AG10803 (cell line): ENCODE data around the gene DPEP1.

ENCODE experiments used
- DNase-seq: peaks from one replicate; pipeline ENCODE4 v3.0.0; 2010; ENCODE audit warnings: low read depth
- H3K4me3 ChIP-seq: 2 replicates; pipeline ENCODE4 v1.5.1; 2011; ENCODE audit warnings: mild to moderate bottlenecking, low read length, control low read depth
- TF ChIP-seq, protein P1 (sequence below): conservative IDR thresholded peaks from 2 replicates; pipeline ENCODE4 v1.5.1; 2011; ENCODE audit warnings: mild to moderate bottlenecking, low read length, control low read depth, inconsistent platforms

The DPEP1 gene

GRCh38 chr16:89602952-89603590 lies 10.4 kb upstream of the DPEP1 start:
- TF ChIP-seq, protein P1, sequence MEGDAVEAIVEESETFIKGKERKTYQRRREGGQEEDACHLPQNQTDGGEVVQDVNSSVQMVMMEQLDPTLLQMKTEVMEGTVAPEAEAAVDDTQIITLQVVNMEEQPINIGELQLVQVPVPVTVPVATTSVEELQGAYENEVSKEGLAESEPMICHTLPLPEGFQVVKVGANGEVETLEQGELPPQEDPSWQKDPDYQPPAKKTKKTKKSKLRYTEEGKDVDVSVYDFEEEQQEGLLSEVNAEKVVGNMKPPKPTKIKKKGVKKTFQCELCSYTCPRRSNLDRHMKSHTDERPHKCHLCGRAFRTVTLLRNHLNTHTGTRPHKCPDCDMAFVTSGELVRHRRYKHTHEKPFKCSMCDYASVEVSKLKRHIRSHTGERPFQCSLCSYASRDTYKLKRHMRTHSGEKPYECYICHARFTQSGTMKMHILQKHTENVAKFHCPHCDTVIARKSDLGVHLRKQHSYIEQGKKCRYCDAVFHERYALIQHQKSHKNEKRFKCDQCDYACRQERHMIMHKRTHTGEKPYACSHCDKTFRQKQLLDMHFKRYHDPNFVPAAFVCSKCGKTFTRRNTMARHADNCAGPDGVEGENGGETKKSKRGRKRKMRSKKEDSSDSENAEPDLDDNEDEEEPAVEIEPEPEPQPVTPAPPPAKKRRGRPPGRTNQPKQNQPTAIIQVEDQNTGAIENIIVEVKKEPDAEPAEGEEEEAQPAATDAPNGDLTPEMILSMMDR = no peak
- H3K4me3 ChIP-seq = no peak overlapping the region
- DNase-seq = no peak

- TF ChIP-seq, protein P1 = no peak
- no peak for DNase-seq
- no peak overlapping the region for H3K4me3 ChIP-seq
Measured at GRCh38 chr16:89604764-89605163, 8.7 kb upstream of the DPEP1 start.

- DNase-seq = no peak
- TF ChIP-seq, protein P1 = no peak
- no peak overlapping the region for H3K4me3 ChIP-seq
Measured at GRCh38 chr16:89605186-89605970, 8.1 kb upstream of the DPEP1 start.

GRCh38 chr16:89606006-89606405 lies 7.4 kb upstream of the DPEP1 start:
- DNase-seq = no peak
- TF ChIP-seq, protein P1 = no peak
- no peak overlapping the region for H3K4me3 ChIP-seq

GRCh38 chr16:89607453-89607852 lies 6.0 kb upstream of the DPEP1 start:
- TF ChIP-seq, protein P1 = no peak
- no peak overlapping the region for H3K4me3 ChIP-seq
- DNase-seq = no peak

GRCh38 chr16:89607937-89608740 lies 5.3 kb upstream of the DPEP1 start:
- no peak for DNase-seq
- TF ChIP-seq, protein P1 = no peak
- H3K4me3 ChIP-seq = no peak overlapping the region
